Measurements from ENCODE around the gene LUC7L3.
A peak's percentile ranks its signal among the peaks of the same experiment; 100 is the strongest.

Gene LUC7L3

DNA sequence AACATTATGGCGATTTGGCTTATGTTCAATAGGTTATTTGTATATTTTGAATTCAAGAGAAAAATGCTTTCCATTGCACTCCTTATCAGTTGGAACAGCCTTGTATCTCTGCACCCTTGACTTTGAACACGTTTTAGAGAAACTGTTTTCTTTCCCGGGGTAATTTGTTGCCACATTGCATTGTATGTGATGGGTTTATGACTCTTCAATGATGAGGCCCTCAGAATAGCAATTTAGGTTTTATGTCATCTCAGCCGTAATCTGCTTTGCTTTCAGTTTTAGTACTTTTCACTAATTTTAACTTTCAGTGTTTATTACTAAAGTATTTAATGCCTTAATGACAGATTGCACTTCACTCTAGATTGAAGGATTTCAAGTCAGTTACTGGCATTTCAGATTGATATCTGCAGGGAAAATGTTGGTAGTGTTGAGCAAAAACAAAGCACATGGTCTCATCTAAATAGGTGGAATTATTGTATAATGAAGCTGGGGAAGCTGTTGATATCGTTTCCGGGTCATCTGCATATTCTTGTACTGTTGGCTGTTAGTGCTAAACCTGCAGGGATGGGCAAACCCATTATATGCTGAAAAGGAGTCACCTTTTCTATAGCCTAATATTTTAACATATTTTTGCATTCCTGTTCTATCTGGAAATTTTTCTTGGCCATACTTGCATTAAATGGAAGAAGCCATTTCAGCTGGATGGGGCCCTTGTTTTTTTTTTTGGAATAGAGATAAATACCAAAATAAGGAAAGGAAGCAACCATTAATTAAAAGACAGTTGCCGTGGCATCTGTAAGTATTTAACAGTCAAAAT is 2.0 kb downstream of the LUC7L3 start (continued):
- TF ChIP-seq, protein P1, sequence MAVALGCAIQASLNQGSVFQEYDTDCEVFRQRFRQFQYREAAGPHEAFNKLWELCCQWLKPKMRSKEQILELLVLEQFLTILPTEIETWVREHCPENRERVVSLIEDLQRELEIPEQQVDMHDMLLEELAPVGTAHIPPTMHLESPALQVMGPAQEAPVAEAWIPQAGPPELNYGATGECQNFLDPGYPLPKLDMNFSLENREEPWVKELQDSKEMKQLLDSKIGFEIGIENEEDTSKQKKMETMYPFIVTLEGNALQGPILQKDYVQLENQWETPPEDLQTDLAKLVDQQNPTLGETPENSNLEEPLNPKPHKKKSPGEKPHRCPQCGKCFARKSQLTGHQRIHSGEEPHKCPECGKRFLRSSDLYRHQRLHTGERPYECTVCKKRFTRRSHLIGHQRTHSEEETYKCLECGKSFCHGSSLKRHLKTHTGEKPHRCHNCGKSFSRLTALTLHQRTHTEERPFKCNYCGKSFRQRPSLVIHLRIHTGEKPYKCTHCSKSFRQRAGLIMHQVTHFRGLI (tag by site-specific recombination; IDR thresholded peaks at IDR 0.05): no peak
- no peak for TF ChIP-seq ZNF121 (tag by site-specific recombination; IDR thresholded peaks at IDR 0.05)
- TF ChIP-seq, protein P2, sequence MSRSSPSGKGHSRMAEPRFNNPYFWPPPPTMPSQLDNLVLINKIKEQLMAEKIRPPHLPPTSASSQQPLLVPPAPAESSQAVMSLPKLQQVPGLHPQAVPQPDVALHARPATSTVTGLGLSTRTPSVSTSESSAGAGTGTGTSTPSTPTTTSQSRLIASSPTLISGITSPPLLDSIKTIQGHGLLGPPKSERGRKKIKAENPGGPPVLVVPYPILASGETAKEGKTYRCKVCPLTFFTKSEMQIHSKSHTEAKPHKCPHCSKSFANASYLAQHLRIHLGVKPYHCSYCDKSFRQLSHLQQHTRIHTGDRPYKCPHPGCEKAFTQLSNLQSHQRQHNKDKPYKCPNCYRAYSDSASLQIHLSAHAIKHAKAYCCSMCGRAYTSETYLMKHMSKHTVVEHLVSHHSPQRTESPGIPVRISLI (tag by site-specific recombination; IDR thresholded peaks at IDR 0.05): no peak
- no peak for TF ChIP-seq ZNF48 (tag by site-specific recombination; IDR thresholded peaks at IDR 0.05)
- no peak for TF ChIP-seq ZNF292 (tag by site-specific recombination; IDR thresholded peaks at IDR 0.05; ENCODE audit: borderline replicate concordance, low read depth)
- TF ChIP-seq IKZF3 (tag by site-specific recombination; IDR thresholded peaks at IDR 0.05): peak; percentile 69
- no peak for TF ChIP-seq SETDB1 (IDR thresholded peaks at IDR 0.05; ENCODE audit: insufficient read length, low read length)
- TF ChIP-seq, protein P3, sequence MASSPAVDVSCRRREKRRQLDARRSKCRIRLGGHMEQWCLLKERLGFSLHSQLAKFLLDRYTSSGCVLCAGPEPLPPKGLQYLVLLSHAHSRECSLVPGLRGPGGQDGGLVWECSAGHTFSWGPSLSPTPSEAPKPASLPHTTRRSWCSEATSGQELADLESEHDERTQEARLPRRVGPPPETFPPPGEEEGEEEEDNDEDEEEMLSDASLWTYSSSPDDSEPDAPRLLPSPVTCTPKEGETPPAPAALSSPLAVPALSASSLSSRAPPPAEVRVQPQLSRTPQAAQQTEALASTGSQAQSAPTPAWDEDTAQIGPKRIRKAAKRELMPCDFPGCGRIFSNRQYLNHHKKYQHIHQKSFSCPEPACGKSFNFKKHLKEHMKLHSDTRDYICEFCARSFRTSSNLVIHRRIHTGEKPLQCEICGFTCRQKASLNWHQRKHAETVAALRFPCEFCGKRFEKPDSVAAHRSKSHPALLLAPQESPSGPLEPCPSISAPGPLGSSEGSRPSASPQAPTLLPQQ (tag by site-specific recombination; IDR thresholded peaks at IDR 0.05): no peak
- TF ChIP-seq ZNF354C (tag by site-specific recombination; IDR thresholded peaks at IDR 0.05; ENCODE audit: borderline replicate concordance, low read depth): no peak
- TF ChIP-seq YY1 (tag by site-specific recombination; IDR thresholded peaks at IDR 0.05): no peak
- TF ChIP-seq HOXD13 (CRISPR knock-in tag; IDR thresholded peaks at IDR 0.05; ENCODE audit: borderline replicate concordance): no peak
- no peak for TF ChIP-seq ZNF274 (IDR thresholded peaks at IDR 0.05; ENCODE audit: low read length)
- no peak for TF ChIP-seq ZNF274 (tag by site-specific recombination; IDR thresholded peaks at IDR 0.05; ENCODE audit: borderline replicate concordance)
- TF ChIP-seq ZNF114 (tag by site-specific recombination; IDR thresholded peaks at IDR 0.05): no peak
- no peak for TF ChIP-seq ZNF16 (tag by site-specific recombination; IDR thresholded peaks at IDR 0.05; ENCODE audit: low read depth)
- TF ChIP-seq ZNF530 (tag by site-specific recombination; IDR thresholded peaks at IDR 0.05; ENCODE audit: low read depth): no peak
- TF ChIP-seq ZNF549 (tag by site-specific recombination; IDR thresholded peaks at IDR 0.05): no peak
- TF ChIP-seq, protein P4, sequence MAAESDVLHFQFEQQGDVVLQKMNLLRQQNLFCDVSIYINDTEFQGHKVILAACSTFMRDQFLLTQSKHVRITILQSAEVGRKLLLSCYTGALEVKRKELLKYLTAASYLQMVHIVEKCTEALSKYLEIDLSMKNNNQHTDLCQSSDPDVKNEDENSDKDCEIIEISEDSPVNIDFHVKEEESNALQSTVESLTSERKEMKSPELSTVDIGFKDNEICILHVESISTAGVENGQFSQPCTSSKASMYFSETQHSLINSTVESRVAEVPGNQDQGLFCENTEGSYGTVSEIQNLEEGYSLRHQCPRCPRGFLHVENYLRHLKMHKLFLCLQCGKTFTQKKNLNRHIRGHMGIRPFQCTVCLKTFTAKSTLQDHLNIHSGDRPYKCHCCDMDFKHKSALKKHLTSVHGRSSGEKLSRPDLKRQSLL (tag by site-specific recombination; IDR thresholded peaks at IDR 0.05): no peak
- TF ChIP-seq ZNF394 (tag by site-specific recombination; IDR thresholded peaks at IDR 0.05; ENCODE audit: borderline replicate concordance): no peak
- TF ChIP-seq BCL11A (tag by site-specific recombination; IDR thresholded peaks at IDR 0.05; ENCODE audit: low read depth): no peak
- no peak for TF ChIP-seq ZNF404 (tag by site-specific recombination; IDR thresholded peaks at IDR 0.05)
- TF ChIP-seq SCRT2 (tag by site-specific recombination; IDR thresholded peaks at IDR 0.05): peak; percentile 93
- no peak for TF ChIP-seq ZNF132 (tag by site-specific recombination; IDR thresholded peaks at IDR 0.05; ENCODE audit: borderline replicate concordance)
- no peak for TF ChIP-seq ZNF521 (tag by site-specific recombination; IDR thresholded peaks at IDR 0.05)
- TF ChIP-seq ZNF311 (tag by site-specific recombination; IDR thresholded peaks at IDR 0.05; ENCODE audit: borderline replicate concordance): no peak
- TF ChIP-seq ZNF791 (tag by site-specific recombination; IDR thresholded peaks at IDR 0.05): no peak
- no peak for TF ChIP-seq ZNF664 (tag by site-specific recombination; IDR thresholded peaks at IDR 0.05)
- TF ChIP-seq HOXC10 (CRISPR knock-in tag; IDR thresholded peaks at IDR 0.05): no peak
- TF ChIP-seq, protein P5, sequence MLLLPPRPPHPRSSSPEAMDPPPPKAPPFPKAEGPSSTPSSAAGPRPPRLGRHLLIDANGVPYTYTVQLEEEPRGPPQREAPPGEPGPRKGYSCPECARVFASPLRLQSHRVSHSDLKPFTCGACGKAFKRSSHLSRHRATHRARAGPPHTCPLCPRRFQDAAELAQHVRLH (tag by site-specific recombination; IDR thresholded peaks at IDR 0.05): 0 out of 2 replicates have a peak, but pooled peaks have one; percentile 57
- TF ChIP-seq SP2 (tag by site-specific recombination; IDR thresholded peaks at IDR 0.05): no peak; the same call in 1 of the 2 replicates
- TF ChIP-seq ZBTB21 (tag by site-specific recombination; IDR thresholded peaks at IDR 0.05): no peak
- no peak for TF ChIP-seq ZNF561 (tag by site-specific recombination; IDR thresholded peaks at IDR 0.05; ENCODE audit: borderline replicate concordance)
